ENCODE measurements around the gene ASIC2. TPM values are rescaled to one million over a fixed set of nuclear protein-coding genes. Genes with fewer than 3 reads are reported as not detected.

The ASIC2 gene
- total RNA-seq, 1 donor from 2014 or later: not detected

DNA sequence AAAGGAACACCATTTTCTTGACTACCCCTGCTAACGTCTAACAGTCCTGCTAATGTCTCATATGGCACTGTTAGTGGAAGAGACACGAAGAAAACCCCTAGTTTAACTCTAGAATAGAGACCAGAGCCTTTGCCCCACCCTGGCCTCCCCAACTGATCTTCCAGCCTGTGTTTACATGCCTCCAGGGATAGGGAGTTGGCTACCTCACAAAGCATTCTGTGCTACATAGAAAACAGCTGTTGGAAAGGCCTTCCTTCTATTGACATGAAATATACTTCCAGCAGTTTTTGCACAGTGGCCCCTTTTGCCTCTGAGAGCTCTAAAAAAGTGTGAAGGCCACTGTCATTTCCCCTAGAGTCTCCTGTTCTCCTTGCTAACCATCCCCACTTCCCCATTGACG is 73.1 kb downstream of the ASIC2 start:
- intact Hi-C loops (cut with micrococcal nuclease): no loop called here

GRCh38 chr17:33218698-33219601 is 74.1 kb downstream of the ASIC2 start:
- no peak for DNase-seq
- intact Hi-C loops (cut with micrococcal nuclease): no loop called here
- no peaks in the 10 kb centered on the region for H3K36me3 Mint-ChIP-seq (ENCODE audit: low read depth)
- no peak overlapping the region for H3K27ac Mint-ChIP-seq
- no peak overlapping the region for H3K4me3 Mint-ChIP-seq
- no peaks in the 10 kb centered on the region for H3K9me3 Mint-ChIP-seq
- peaks cover 4% of the 10 kb centered on the region for H3K27me3 Mint-ChIP-seq
- no peaks in the 10 kb centered on the region for H3K4me1 Mint-ChIP-seq

More for the DNA sequence above, 73.1 kb downstream of the ASIC2 start:
- H3K27me3 Mint-ChIP-seq: peaks cover 4% of the 10 kb centered on the region
- DNase-seq: no peak
- H3K4me3 Mint-ChIP-seq: no peak overlapping the region
- H3K4me1 Mint-ChIP-seq: no peaks in the 10 kb centered on the region
- H3K36me3 Mint-ChIP-seq (ENCODE audit: low read depth): no peaks in the 10 kb centered on the region
- H3K9me3 Mint-ChIP-seq: no peaks in the 10 kb centered on the region
- H3K27ac Mint-ChIP-seq: no peak overlapping the region

DNA sequence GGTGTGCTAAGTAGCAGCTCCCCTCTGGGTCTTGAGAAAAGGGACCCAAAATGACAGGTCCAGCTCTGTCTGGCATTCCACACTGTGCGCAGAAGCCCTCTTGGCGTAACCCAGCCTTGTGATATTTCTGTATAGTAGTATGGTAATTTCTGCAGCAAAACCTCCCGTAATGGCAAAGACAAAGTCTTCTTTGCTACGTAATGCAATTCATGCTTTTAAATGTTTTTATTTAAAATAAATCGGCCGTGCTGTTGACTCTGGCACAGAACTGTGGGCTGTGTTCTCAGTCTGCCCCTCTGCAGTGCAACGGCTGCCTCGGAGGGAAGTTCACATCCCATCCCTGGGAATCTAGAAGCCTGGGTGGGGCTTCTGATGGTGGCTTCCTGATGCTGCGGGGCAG is 75.2 kb downstream of the ASIC2 start:
- no peaks in the 10 kb centered on the region for H3K9me3 Mint-ChIP-seq
- intact Hi-C loops (cut with micrococcal nuclease): no loop called here
- H3K4me3 Mint-ChIP-seq: no peak overlapping the region
- no peak overlapping the region for H3K27ac Mint-ChIP-seq
- H3K4me1 Mint-ChIP-seq: no peaks in the 10 kb centered on the region
- DNase-seq: no peak
- peaks cover 4% of the 10 kb centered on the region for H3K27me3 Mint-ChIP-seq
- no peaks in the 10 kb centered on the region for H3K36me3 Mint-ChIP-seq (ENCODE audit: low read depth)

- DNase-seq: no peak
- Mint-ChIP-seq H3K4me1 (no peaks in the 10 kb centered on the region), H3K27me3 (no peaks in the 10 kb centered on the region), H3K4me3 (no peak overlapping the region), H3K27ac (no peak overlapping the region), H3K9me3 (no peaks in the 10 kb centered on the region), H3K36me3 (ENCODE audit: low read depth) (no peaks in the 10 kb centered on the region)
- intact Hi-C loops (cut with micrococcal nuclease): no loop called here
These were observed 78.1 kb downstream of the ASIC2 start for GRCh38 chr17:33214996-33215395.

GRCh38 chr17:33210285-33210684 is 82.8 kb downstream of the ASIC2 start:
- H3K9me3 Mint-ChIP-seq: no peaks in the 10 kb centered on the region
- H3K4me3 Mint-ChIP-seq: no peak overlapping the region
- no peaks in the 10 kb centered on the region for H3K4me1 Mint-ChIP-seq

GRCh38 chr17:33209671-33210070 is 83.4 kb downstream of the ASIC2 start:
- no peak for DNase-seq
- Mint-ChIP-seq H3K4me3 (no peak overlapping the region), H3K9me3 (no peaks in the 10 kb centered on the region), H3K4me1 (no peaks in the 10 kb centered on the region), H3K27me3 (peaks cover 2% of the 10 kb centered on the region), H3K36me3 (ENCODE audit: low read depth) (no peaks in the 10 kb centered on the region), H3K27ac (no peak overlapping the region)
- intact Hi-C loops (cut with micrococcal nuclease): no loop called here

More at GRCh38 chr17:33210285-33210684, 82.8 kb downstream of the ASIC2 start:
- Mint-ChIP-seq H3K27me3 (peaks cover 2% of the 10 kb centered on the region), H3K36me3 (ENCODE audit: low read depth) (no peaks in the 10 kb centered on the region), H3K27ac (no peak overlapping the region)
- intact Hi-C loops (cut with micrococcal nuclease): no loop called here
- DNase-seq: no peak

DNA sequence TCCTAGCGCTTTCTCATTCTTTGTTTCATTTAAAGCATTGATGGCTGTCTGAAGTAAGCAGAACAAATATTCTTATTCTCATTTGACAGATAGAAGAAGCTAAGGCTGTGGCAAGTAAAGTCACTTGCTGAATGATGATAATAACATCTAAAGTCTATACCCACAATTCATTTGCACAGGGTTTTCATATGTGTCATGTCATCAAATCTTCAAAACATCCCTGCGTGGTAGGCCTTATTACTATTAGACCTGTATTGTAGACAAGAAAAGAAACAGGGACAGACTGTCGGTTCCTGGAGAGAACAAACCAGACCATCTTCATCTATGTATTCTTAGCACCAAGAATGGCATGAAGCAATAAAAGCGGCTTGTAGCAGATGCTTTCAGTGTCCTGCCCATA is 85.9 kb downstream of the ASIC2 start:
- no peaks in the 10 kb centered on the region for H3K9me3 Mint-ChIP-seq
- peaks cover 2% of the 10 kb centered on the region for H3K27me3 Mint-ChIP-seq
- no peak overlapping the region for H3K27ac Mint-ChIP-seq
- no peak overlapping the region for H3K4me3 Mint-ChIP-seq
- no peaks in the 10 kb centered on the region for H3K4me1 Mint-ChIP-seq
- intact Hi-C loops (cut with micrococcal nuclease): no loop called here
- no peak for DNase-seq
- H3K36me3 Mint-ChIP-seq (ENCODE audit: low read depth): no peaks in the 10 kb centered on the region

DNA sequence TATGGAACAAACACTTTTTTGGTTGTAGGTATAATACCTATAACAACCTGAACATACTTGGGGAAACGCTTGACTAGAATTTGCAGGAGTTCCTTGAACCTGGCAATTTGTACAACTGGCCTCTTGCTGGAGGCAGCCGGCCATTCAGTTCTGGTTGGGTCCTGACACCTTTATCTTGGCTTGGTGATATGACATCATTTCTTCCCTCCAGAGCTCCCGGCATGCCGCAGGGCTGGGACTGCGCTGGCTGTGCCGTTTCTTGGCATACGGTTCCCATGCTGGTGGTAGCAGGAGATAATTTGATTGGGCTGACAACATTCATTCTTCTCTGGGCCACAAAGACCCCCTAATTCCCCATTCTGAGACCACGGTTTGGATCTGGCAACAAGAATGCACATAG is 87.5 kb downstream of the ASIC2 start:
- intact Hi-C loops (cut with micrococcal nuclease): no loop called here
- H3K36me3 Mint-ChIP-seq (ENCODE audit: low read depth): no peaks in the 10 kb centered on the region
- no peak overlapping the region for H3K4me3 Mint-ChIP-seq
- no peak overlapping the region for H3K27ac Mint-ChIP-seq
- H3K9me3 Mint-ChIP-seq: no peaks in the 10 kb centered on the region
- H3K4me1 Mint-ChIP-seq: no peaks in the 10 kb centered on the region
- H3K27me3 Mint-ChIP-seq: peaks cover 2% of the 10 kb centered on the region
- DNase-seq: no peak

DNA sequence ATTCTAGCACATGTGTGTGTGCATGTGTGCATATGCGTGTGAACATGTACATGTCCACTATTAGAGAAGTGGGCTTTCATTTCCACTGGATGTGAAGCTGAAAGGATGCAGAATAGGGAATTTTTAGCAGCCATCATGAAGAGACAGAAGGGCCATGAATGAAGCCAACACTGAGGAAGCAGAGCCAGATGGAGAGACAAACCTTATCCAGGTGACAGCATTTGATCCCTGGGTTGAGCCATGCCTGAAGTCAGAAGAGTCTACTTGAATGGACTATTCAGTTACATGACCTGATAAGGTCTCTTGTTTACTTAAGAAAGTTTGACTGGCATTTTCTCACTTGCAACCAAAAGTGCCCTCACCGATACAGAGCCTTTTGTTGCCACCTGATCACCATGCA is 88.4 kb downstream of the ASIC2 start:
- no peak overlapping the region for H3K4me3 Mint-ChIP-seq
- no peaks in the 10 kb centered on the region for H3K36me3 Mint-ChIP-seq (ENCODE audit: low read depth)
- H3K27ac Mint-ChIP-seq: no peak overlapping the region
- peaks cover 2% of the 10 kb centered on the region for H3K27me3 Mint-ChIP-seq
- H3K9me3 Mint-ChIP-seq: no peaks in the 10 kb centered on the region
- no peak for DNase-seq
- H3K4me1 Mint-ChIP-seq: no peaks in the 10 kb centered on the region
- intact Hi-C loops (cut with micrococcal nuclease): no loop called here

GRCh38 chr17:33204156-33204555 is 88.9 kb downstream of the ASIC2 start:
- intact Hi-C loops (cut with micrococcal nuclease): no loop called here
- H3K9me3 Mint-ChIP-seq: no peaks in the 10 kb centered on the region
- no peaks in the 10 kb centered on the region for H3K4me1 Mint-ChIP-seq

DNA sequence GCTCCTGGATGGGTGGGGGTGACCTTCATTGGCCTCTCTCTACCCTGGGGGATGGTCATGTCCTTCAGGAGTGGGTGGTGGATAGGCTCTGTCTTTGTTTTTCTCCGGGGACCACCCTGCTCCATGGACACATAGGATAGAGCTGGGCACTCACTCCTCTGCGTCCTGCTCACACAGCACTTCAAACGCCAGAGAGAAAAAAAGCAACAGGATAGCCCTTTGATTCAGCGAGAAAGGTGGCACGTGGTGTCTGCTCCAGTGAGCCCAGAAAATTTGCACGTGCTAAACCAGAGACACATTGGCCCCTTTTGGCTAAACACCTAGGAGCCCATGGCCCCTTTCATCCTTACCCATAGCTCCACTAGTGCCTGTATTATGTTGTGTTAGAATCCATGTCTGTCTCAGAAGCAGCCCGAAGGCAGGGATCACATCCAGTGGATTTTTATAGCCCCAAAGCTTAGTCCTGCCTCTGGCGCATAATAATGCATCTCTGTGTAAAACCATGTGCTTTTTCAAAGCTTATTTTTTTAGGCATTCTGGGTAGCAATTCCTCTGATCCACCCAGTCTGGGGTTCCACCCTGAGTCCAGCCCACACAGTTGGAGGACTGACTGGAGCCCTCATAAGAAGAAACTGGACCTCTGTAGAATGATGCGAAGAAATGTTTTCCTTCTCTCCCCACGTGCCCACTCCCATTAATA is 90.1 kb downstream of the ASIC2 start:
- H3K27me3 Mint-ChIP-seq: no peaks in the 10 kb centered on the region
- intact Hi-C loops (cut with micrococcal nuclease): no loop called here
- H3K4me3 Mint-ChIP-seq: no peak overlapping the region
- no peak for DNase-seq
- H3K36me3 Mint-ChIP-seq (ENCODE audit: low read depth): no peaks in the 10 kb centered on the region
- no peak overlapping the region for H3K27ac Mint-ChIP-seq
- H3K4me1 Mint-ChIP-seq: no peaks in the 10 kb centered on the region
- H3K9me3 Mint-ChIP-seq: no peaks in the 10 kb centered on the region

More at GRCh38 chr17:33204156-33204555, 88.9 kb downstream of the ASIC2 start:
- DNase-seq: no peak
- Mint-ChIP-seq H3K27me3 (peaks cover 2% of the 10 kb centered on the region), H3K4me3 (no peak overlapping the region), H3K36me3 (ENCODE audit: low read depth) (no peaks in the 10 kb centered on the region), H3K27ac (no peak overlapping the region)

GRCh38 chr17:33202021-33202420 is 91.1 kb downstream of the ASIC2 start:
- no peak overlapping the region for H3K4me3 Mint-ChIP-seq
- no peaks in the 10 kb centered on the region for H3K4me1 Mint-ChIP-seq
- intact Hi-C loops (cut with micrococcal nuclease): no loop called here
- no peak for DNase-seq
- no peaks in the 10 kb centered on the region for H3K9me3 Mint-ChIP-seq
- no peaks in the 10 kb centered on the region for H3K36me3 Mint-ChIP-seq (ENCODE audit: low read depth)
- no peaks in the 10 kb centered on the region for H3K27me3 Mint-ChIP-seq
- no peak overlapping the region for H3K27ac Mint-ChIP-seq

- Mint-ChIP-seq H3K27ac (no peak overlapping the region), H3K27me3 (no peaks in the 10 kb centered on the region), H3K36me3 (ENCODE audit: low read depth) (no peaks in the 10 kb centered on the region), H3K4me3 (no peak overlapping the region), H3K9me3 (no peaks in the 10 kb centered on the region), H3K4me1 (no peaks in the 10 kb centered on the region)
- intact Hi-C loops (cut with micrococcal nuclease): no loop called here
- no peak for DNase-seq
These were observed 91.8 kb downstream of the ASIC2 start for GRCh38 chr17:33201283-33201682.

DNA sequence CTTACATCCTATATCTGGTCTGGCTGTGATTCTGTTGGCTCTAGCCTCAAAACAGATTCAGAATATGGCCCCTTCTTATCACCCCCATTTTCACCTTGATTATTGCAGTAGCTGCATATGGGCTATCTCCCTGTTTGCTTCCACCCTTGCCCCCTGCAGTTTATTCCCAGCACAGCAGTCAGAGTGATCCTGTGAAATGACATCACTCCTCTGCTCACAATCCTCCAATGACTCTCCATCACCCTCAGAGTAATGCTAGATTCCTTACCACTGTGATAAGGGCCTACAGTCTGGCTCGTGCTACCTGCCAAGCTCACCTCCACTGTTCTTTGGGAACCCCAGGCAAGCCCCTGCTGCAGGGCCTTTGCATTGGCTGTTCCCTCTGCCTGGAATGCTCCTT is 92.5 kb downstream of the ASIC2 start:
- intact Hi-C loops (cut with micrococcal nuclease): no loop called here
- no peaks in the 10 kb centered on the region for H3K4me1 Mint-ChIP-seq
- no peaks in the 10 kb centered on the region for H3K36me3 Mint-ChIP-seq (ENCODE audit: low read depth)
- no peaks in the 10 kb centered on the region for H3K9me3 Mint-ChIP-seq
- no peak overlapping the region for H3K27ac Mint-ChIP-seq
- H3K27me3 Mint-ChIP-seq: no peaks in the 10 kb centered on the region
- no peak for DNase-seq
- no peak overlapping the region for H3K4me3 Mint-ChIP-seq
